Stimulated activated naive CD8-positive, alpha-beta T cell treated with anti-CD3 and anti-CD28 coated beads, Interleukin-15, Interleukin-2, amounts not matched to agents 100 ng/mL and 50 ng/mL, for 24 hours (primary cell): ENCODE measurements around the gene SORD.

ENCODE experiments used
- H3K27ac Mint-ChIP-seq: one replicate; pipeline ENCODE4 v1.8.0; 2021; ENCODE audit warnings: mild to moderate bottlenecking, mixed read lengths
- H3K27me3 Mint-ChIP-seq: one replicate; pipeline ENCODE4 v1.8.0; 2021; ENCODE audit warnings: mixed read lengths
- H3K36me3 Mint-ChIP-seq: one replicate; pipeline ENCODE4 v1.8.0; 2021; ENCODE audit warnings: low read depth, mixed read lengths
- H3K4me1 Mint-ChIP-seq: one replicate; pipeline ENCODE4 v1.8.0; 2021; ENCODE audit warnings: low read depth, mixed read lengths
- H3K4me3 Mint-ChIP-seq: one replicate; pipeline ENCODE4 v1.8.0; 2021; ENCODE audit warnings: mild to moderate bottlenecking, mixed read lengths
- H3K9me3 Mint-ChIP-seq: one replicate; pipeline ENCODE4 v1.8.0; 2021; ENCODE audit warnings: mixed read lengths

SORD gene

DNA sequence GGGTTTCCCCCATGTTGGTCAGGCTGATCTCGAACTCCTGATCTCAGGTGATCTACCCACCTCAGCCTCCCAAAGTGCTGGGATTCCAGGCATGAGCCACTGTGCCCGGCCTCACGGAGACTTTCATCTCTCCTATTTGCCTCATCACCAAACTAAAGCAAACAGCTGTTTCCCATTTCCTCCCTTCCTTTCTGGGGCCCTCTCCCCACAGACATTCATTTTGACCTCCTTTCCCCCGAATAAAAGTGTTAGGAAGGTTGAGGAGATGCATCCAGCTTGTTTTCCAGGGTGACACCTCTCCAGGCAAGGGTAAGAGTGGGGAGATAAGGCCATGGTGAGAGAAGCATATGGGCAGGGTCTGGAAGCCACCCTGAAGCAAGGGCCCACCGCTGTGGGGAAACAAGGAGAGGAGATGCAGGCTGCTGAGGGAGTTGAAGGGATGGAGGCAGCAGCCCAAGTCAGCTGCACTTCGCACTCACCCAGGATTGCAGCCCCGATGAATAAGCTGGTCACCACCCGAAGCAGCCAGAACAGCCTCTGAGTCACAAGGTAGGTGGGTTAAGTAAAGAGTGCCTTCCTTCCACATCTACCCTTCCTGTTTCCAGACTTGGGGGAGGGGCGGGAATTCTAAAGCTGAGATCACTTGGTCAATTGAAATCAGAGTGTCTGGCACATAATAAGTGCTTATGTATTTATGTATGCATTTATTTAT is 98.9 kb downstream of the SORD start:
- H3K36me3 Mint-ChIP-seq = no peaks in the 10 kb centered on the region
- H3K27ac Mint-ChIP-seq = no peak overlapping the region
- no peak overlapping the region for H3K4me3 Mint-ChIP-seq
- H3K27me3 Mint-ChIP-seq = peaks cover 47% of the 10 kb centered on the region
- peaks cover 14% of the 10 kb centered on the region for H3K4me1 Mint-ChIP-seq
- no peaks in the 10 kb centered on the region for H3K9me3 Mint-ChIP-seq

DNA sequence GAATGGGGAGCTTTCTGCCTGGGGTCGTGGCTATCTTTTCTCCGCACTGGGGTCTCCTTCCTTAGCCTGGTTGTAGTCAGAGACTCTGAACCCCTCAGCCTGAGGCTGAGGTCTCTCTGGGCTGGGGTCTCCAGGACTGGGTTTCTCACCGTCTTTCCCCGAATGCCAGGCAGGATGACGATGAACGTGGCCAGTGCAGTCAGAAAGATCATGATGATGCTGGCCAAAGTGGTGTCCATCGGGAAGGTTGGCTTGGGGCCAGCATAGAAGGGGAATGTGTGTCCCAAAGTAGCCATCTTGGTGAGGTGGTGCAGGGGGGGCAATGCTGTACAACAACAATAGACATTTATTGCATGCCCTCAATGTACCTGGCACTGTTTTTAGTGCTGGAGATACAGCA is 99.7 kb downstream of the SORD start:
- no peak overlapping the region for H3K27ac Mint-ChIP-seq
- no peaks in the 10 kb centered on the region for H3K9me3 Mint-ChIP-seq
- H3K36me3 Mint-ChIP-seq = no peaks in the 10 kb centered on the region
- peaks cover 44% of the 10 kb centered on the region for H3K27me3 Mint-ChIP-seq
- H3K4me3 Mint-ChIP-seq = no peak overlapping the region
- H3K4me1 Mint-ChIP-seq = peaks cover 6% of the 10 kb centered on the region

DNA sequence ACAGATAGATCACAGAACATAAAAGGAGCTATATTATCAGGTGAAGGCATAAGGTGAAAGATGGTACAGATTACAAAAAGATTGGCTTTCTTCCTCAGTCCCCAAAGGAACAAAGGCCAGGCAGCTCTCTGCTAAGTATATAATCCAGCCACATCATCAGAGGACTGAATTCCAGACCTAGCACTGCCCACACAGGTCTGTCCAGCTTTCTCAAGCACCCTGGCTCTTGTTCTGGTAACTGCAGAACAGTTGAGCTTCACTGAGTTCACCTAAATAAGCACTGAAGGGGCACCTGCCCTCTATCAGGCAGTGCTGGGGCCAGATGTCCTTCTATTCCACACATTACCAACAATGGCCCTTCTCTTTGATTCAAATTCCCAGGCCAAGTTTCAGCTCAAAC is 100.4 kb downstream of the SORD start:
- Mint-ChIP-seq H3K27me3 (peaks cover 43% of the 10 kb centered on the region), H3K36me3 (no peaks in the 10 kb centered on the region), H3K4me1 (no peaks in the 10 kb centered on the region), H3K4me3 (no peak overlapping the region), H3K27ac (no peak overlapping the region), H3K9me3 (no peaks in the 10 kb centered on the region)

DNA sequence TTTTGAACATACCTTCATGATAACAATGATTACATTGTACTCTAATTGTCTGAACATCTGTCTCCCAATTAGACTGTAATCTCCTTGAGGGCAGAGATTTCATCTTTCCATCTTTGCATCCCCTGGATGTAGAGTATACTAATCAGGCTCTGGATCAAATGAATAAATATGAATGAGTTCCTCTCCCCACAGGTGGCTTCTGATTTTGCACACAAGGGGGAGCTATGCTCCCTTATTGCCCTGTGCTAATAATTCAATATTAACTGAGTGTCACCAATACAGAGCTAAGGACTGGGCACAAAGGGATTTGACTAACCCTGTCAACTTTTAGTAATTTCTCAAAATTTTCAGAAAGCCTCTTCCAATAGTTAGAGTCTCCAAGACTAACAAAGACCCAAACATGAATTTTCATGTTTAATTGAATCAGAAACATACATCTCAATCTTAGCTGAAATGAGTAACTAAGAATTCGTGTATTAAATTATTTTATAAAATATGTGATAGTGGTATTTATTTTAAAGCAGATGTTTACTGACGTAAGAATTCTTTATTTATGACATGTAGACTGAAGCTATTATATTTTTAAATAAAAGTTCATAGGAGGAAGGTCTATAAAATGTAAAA is 103.7 kb downstream of the SORD start:
- H3K27ac Mint-ChIP-seq = no peak overlapping the region
- no peaks in the 10 kb centered on the region for H3K36me3 Mint-ChIP-seq
- H3K9me3 Mint-ChIP-seq = no peaks in the 10 kb centered on the region
- H3K4me1 Mint-ChIP-seq = no peaks in the 10 kb centered on the region
- H3K4me3 Mint-ChIP-seq = no peak overlapping the region
- H3K27me3 Mint-ChIP-seq = peaks cover 66% of the 10 kb centered on the region
